Measurements from ENCODE around the gene LMX1A. TPM values are rescaled to one million over a fixed set of nuclear protein-coding genes. Genes with fewer than 3 reads are reported as not detected.
A peak's percentile ranks its signal among the peaks of the same experiment; 100 is the strongest.

The LMX1A gene
- total RNA-seq, 6 donors from 2014 or later = 0.33 to 0.67 TPM; not detected in 4

DNA sequence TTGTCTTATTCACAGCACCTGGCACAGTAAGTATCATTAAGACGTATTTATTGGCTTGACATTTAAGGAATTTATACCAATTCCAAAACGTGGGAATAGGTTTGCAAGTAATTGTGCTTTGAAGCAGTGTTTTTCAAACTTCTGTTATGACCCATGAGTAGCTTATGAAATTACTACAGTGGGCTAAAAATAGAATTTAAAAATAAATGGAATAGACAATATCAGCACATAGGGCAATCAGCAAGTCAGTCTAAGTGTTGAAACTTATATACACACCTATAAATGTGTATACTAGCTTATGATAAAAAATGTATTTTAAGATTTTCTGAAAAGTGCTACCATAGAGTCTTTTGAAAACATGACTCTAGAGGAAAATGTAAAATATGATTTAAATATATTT is 116.6 kb downstream of the LMX1A start:
- TF ChIP-seq POLR2A (IDR thresholded peaks at IDR 0.05) (no peak), EP300 (IDR thresholded peaks at IDR 0.05) (no peak), POLR2AphosphoS5 (IDR thresholded peaks at IDR 0.05) (no peak)
- TF ChIP-seq, protein P1, sequence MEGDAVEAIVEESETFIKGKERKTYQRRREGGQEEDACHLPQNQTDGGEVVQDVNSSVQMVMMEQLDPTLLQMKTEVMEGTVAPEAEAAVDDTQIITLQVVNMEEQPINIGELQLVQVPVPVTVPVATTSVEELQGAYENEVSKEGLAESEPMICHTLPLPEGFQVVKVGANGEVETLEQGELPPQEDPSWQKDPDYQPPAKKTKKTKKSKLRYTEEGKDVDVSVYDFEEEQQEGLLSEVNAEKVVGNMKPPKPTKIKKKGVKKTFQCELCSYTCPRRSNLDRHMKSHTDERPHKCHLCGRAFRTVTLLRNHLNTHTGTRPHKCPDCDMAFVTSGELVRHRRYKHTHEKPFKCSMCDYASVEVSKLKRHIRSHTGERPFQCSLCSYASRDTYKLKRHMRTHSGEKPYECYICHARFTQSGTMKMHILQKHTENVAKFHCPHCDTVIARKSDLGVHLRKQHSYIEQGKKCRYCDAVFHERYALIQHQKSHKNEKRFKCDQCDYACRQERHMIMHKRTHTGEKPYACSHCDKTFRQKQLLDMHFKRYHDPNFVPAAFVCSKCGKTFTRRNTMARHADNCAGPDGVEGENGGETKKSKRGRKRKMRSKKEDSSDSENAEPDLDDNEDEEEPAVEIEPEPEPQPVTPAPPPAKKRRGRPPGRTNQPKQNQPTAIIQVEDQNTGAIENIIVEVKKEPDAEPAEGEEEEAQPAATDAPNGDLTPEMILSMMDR (IDR thresholded peaks at IDR 0.05) = no peak
- Histone ChIP-seq H3K9me3 (no peaks in the 10 kb centered on the region), H3K27ac (no peak overlapping the region), H3K4me3 (no peak overlapping the region), H3K27me3 (peaks cover 0 to 12% (median 5%) of the 10 kb centered on the region in 4 donors), H3K36me3 (no peaks in the 10 kb centered on the region), H3K4me1 (peaks cover 7 to 12% (median 10%) of the 10 kb centered on the region in 4 donors)
- ATAC-seq (ENCODE audit: low FRiP score in 2 of 2) (no peak), DNase-seq (no peak)
- 48 to 52% methylated on average over 2 of the region's 2 CpGs for WGBS, 2 donors

- WGBS, 2 donors = 3% methylated on average over 32 to 33 of the region's 33 CpGs
Measured at GRCh38 chr1:165235777-165236291, 120.7 kb downstream of the LMX1A start.

DNA sequence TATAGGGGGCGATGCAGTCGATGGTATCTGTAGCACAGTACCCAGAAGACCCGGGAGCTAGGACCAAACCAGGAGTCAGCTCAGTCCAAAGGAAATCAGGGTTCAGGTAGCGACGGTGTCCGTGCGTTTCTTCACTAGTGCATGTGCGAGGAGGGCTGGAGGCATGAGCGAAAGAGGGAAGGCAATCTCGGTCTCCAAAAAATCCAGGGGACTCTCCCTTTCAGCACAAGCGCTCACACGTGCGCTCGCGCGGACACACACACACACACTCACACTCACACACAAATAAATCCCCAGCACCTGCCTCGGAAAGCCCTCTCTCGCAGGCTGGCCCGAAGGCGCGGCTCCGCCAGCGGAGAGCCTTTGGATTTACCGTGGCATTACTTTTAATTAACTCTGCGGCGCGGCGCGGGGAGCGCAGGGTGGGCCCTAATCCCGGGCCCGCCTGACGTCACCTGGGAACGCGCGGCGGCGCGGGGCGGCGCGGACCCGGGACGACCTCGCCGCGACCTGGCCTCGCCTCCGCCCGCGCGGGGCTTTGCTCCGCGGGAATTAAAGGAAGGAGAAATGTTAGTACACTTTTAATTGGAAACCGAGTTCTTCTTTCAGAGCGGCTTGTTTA is 121.2 kb downstream of the LMX1A start:
- Histone ChIP-seq H3K27ac (no peak overlapping the region), H3K4me3 (peak overlapping the region in 3 of 4 donors; percentile 26 to 44 (median 38)), H3K36me3 (no peaks in the 10 kb centered on the region), H3K9me3 (no peaks in the 10 kb centered on the region), H3K27me3 (peaks cover 0 to 12% (median 5%) of the 10 kb centered on the region in 4 donors), H3K4me1 (peaks cover 7 to 12% (median 10%) of the 10 kb centered on the region in 4 donors)
- peak in 1 of 2 donors; percentile 86 for ATAC-seq (ENCODE audit: low FRiP score in 2 of 2)
- WGBS, 2 donors = 2 to 3% methylated on average over 18 to 56 of the region's 56 CpGs
- no peak for TF ChIP-seq POLR2A (IDR thresholded peaks at IDR 0.05)
- TF ChIP-seq EP300 (IDR thresholded peaks at IDR 0.05) = no peak
- TF ChIP-seq POLR2AphosphoS5 (IDR thresholded peaks at IDR 0.05) = no peak
- TF ChIP-seq, protein P1 (IDR thresholded peaks at IDR 0.05) = no peak
- DNase-seq = peak in 1 of 2 donors; percentile 86

More at GRCh38 chr1:165235777-165236291, 120.7 kb downstream of the LMX1A start:
- peaks cover 0 to 12% (median 5%) of the 10 kb centered on the region in 4 donors for H3K27me3 ChIP-seq
- H3K36me3 ChIP-seq = no peaks in the 10 kb centered on the region
- DNase-seq (peak in 1 of 2 donors; percentile 78), ATAC-seq (ENCODE audit: low FRiP score in 2 of 2) (peak in 1 of 2 donors; percentile 60)
- no peak overlapping the region for H3K27ac ChIP-seq
- peak overlapping the region in 3 of 4 donors; percentile 26 to 44 (median 38) for H3K4me3 ChIP-seq
- TF ChIP-seq POLR2AphosphoS5 (IDR thresholded peaks at IDR 0.05) = no peak
- no peak for TF ChIP-seq EP300 (IDR thresholded peaks at IDR 0.05)
- no peak for TF ChIP-seq POLR2A (IDR thresholded peaks at IDR 0.05)
- TF ChIP-seq, protein P1 (IDR thresholded peaks at IDR 0.05) = no peak
- no peaks in the 10 kb centered on the region for H3K9me3 ChIP-seq
- peaks cover 7 to 12% (median 10%) of the 10 kb centered on the region in 4 donors for H3K4me1 ChIP-seq

GRCh38 chr1:165234149-165234548 is 122.4 kb downstream of the LMX1A start:
- peaks cover 7 to 12% (median 10%) of the 10 kb centered on the region in 4 donors for H3K4me1 ChIP-seq
- TF ChIP-seq, protein P1 (IDR thresholded peaks at IDR 0.05) = no peak
- no peak for TF ChIP-seq EP300 (IDR thresholded peaks at IDR 0.05)
- TF ChIP-seq POLR2A (IDR thresholded peaks at IDR 0.05) = no peak
- TF ChIP-seq POLR2AphosphoS5 (IDR thresholded peaks at IDR 0.05) = no peak
- H3K4me3 ChIP-seq = no peak overlapping the region
- 74 to 96% methylated on average over 4 of the region's 4 CpGs for WGBS, 2 donors
- ATAC-seq (ENCODE audit: low FRiP score in 2 of 2) (no peak), DNase-seq (no peak)
- H3K36me3 ChIP-seq = no peaks in the 10 kb centered on the region
- H3K27ac ChIP-seq = no peak overlapping the region
- no peaks in the 10 kb centered on the region for H3K9me3 ChIP-seq
- peaks cover 0 to 12% (median 5%) of the 10 kb centered on the region in 4 donors for H3K27me3 ChIP-seq

Data from upper lobe of left lung (tissue), 6 donors.